HCT116 (cell line): Measurements from ENCODE around the gene KIF13A. TPM values are rescaled to one million over a fixed set of nuclear protein-coding genes. Genes with fewer than 3 reads are reported as not detected.

Experiments
- ATAC-seq: fragments of 200-7000 bp; cut with Tn5 transposase; 2 replicates; pipeline ENCODE4 v1.9.1; 2020; ENCODE audit warnings: mild to moderate bottlenecking, moderate library complexity
- BruUV-seq: library from RNA; stranded (reverse); fragments of 400-500 nt; replicated peaks from 2 replicates; lab custom pipeline; 2021; lab: Mats Ljungman, UMichigan
- CTCF ChIA-PET: fragments of 300-600 bp; sonication (Branson Sonifier 250); formaldehyde crosslinking; loops from one replicate; lab custom pipeline; 2021; ENCODE audit warnings: antibody characterized with exemption; lab: Charles Lee
- POLR2A ChIA-PET: fragments of 300-600, 350-600 bp; sonication (Branson Sonifier 250); formaldehyde crosslinking; loops from one replicate; lab custom pipeline; 2021; ENCODE audit warnings: antibody characterized with exemption; lab: Charles Lee
- RAD21 ChIA-PET, 2 experiments: fragments of 300-600 bp; sonication (Branson Sonifier 250); formaldehyde crosslinking; loops; one replicate each; lab custom pipeline; 2023; ENCODE audit warnings: low total read pairs in 2 of 2; ENCODE audit not compliant: uncharacterized antibody in 2 of 2, unreplicated experiment in 2 of 2, low non-redundant PET in 1 of 2; lab: Charles Lee
- DNase-seq: peaks from one replicate; pipeline ENCODE4 v3.0.0-alpha.2; 2010; ENCODE audit warnings: low read depth, low spot score
- H2AFZ ChIP-seq: fragments of 200-600 bp; shearing (Covaris generic), sonication (generic); 2 replicates; pipeline ENCODE4 v1.6.1; 2017; ENCODE audit warnings: low read depth, mixed run types, mixed read lengths, antibody characterized with exemption, low read length; ENCODE audit not compliant: poor library complexity, severe bottlenecking
- H3K27ac ChIP-seq: 2 replicates; pipeline ENCODE4 v1.5.1; 2012; ENCODE audit warnings: low read depth, low read length
- H3K27me3 ChIP-seq: fragments of 200-600 bp; sonication (generic); 2 replicates; pipeline ENCODE4 v1.6.1; 2016; ENCODE audit warnings: mixed run types, low read length, mixed read lengths; ENCODE audit not compliant: insufficient read depth
- H3K36me3 ChIP-seq, 2 experiments: fragments of 200-500 bp in 1 of 2; fragments of 200-600 bp in 1 of 2; sonication (Bioruptor generic) in 1 of 2; sonication (generic) in 1 of 2; 2 replicates each; pipeline versions ENCODE4 v1.5.1 to v1.6.1; 2014 to 2016; ENCODE audit warnings: low read length in 2 of 2, inconsistent platforms in 1 of 2, mixed read lengths in 1 of 2, mixed run types in 1 of 2; ENCODE audit not compliant: insufficient read depth in 2 of 2, control insufficient read depth in 1 of 2
- H3K4me1 ChIP-seq, 2 experiments: fragments of 200-600 bp in 1 of 2; sonication (generic) in 1 of 2; 2 replicates each; pipeline versions ENCODE4 v1.5.1 to v1.6.1; 2012 to 2017; ENCODE audit warnings: low read length in 2 of 2, inconsistent platforms in 1 of 2, mild to moderate bottlenecking in 1 of 2, mixed read lengths in 1 of 2, mixed run types in 1 of 2, moderate library complexity in 1 of 2; ENCODE audit not compliant: insufficient read depth in 2 of 2, control insufficient read depth in 1 of 2
- H3K4me2 ChIP-seq: fragments of 200-600 bp; sonication (generic); 2 replicates; pipeline ENCODE4 v1.6.1; 2017; ENCODE audit warnings: mixed run types, low read length, mixed read lengths
- H3K4me3 ChIP-seq, 2 experiments: fragments of 200-600 bp in 1 of 2; sonication (generic) in 1 of 2; replicated peaks in 1 of 2; 2 replicates each; pipeline ENCODE4 v1.5.1; 2011 to 2016; ENCODE audit warnings: low read length in 2 of 2, control low read depth in 1 of 2, low read depth in 1 of 2, mild to moderate bottlenecking in 1 of 2, mixed read lengths in 1 of 2, mixed run types in 1 of 2
- H3K79me2 ChIP-seq: fragments of 200-600 bp; sonication (generic); 2 replicates; pipeline ENCODE4 v1.6.1; 2017; ENCODE audit warnings: mild to moderate bottlenecking, mixed run types, low read length, moderate library complexity, mixed read lengths; ENCODE audit not compliant: insufficient read depth
- H3K9ac ChIP-seq: fragments of 200-600 bp; sonication (generic); 2 replicates; pipeline ENCODE4 v1.6.1; 2016; ENCODE audit warnings: low read length, mixed read lengths
- H3K9me2 ChIP-seq: fragments of 200-600 bp; sonication (generic), shearing (Covaris generic); 2 replicates; pipeline ENCODE4 v1.6.1; 2017; ENCODE audit warnings: mixed run types, mild to moderate bottlenecking, moderate library complexity; ENCODE audit not compliant: insufficient read depth
- H3K9me3 ChIP-seq, 2 experiments: fragments of 200-500 bp in 1 of 2; fragments of 200-600 bp in 1 of 2; sonication (Bioruptor generic) in 1 of 2; sonication (generic) in 1 of 2; 2 replicates each; pipeline ENCODE4 v1.6.1; 2014 to 2017; ENCODE audit warnings: low read length in 2 of 2, mixed read lengths in 2 of 2, inconsistent platforms in 1 of 2, low read depth in 1 of 2, mild to moderate bottlenecking in 1 of 2, mixed run types in 1 of 2, moderate library complexity in 1 of 2; ENCODE audit not compliant: control insufficient read depth in 1 of 2, insufficient read depth in 1 of 2
- H4K20me1 ChIP-seq: fragments of 200-600 bp; sonication (generic), shearing (Covaris generic); 2 replicates; pipeline ENCODE4 v1.6.1; 2017; ENCODE audit warnings: mixed run types, mild to moderate bottlenecking, moderate library complexity; ENCODE audit not compliant: insufficient read depth
- ATF3 ChIP-seq: IDR thresholded peaks from 2 replicates; pipeline ENCODE4 v1.6.1; 2012
- CEBPB ChIP-seq: IDR thresholded peaks from 2 replicates; pipeline ENCODE4 v1.6.1; 2012; ENCODE audit warnings: low read depth
- EGR1 ChIP-seq: IDR thresholded peaks from 2 replicates; pipeline ENCODE4 v1.6.1; 2012; ENCODE audit warnings: low read depth
- ELF1 ChIP-seq: IDR thresholded peaks from 2 replicates; pipeline ENCODE4 v1.6.1; 2012; ENCODE audit warnings: low read depth, borderline replicate concordance
- EZH2 ChIP-seq: fragments of 200-600 bp; sonication (generic); IDR thresholded peaks from 2 replicates; pipeline ENCODE4 v1.6.1; 2017; ENCODE audit warnings: antibody characterized with exemption, mixed run types
- MAX ChIP-seq: IDR thresholded peaks from 2 replicates; pipeline ENCODE4 v1.6.1; 2012
- POLR2A ChIP-seq: IDR thresholded peaks from 2 replicates; pipeline ENCODE4 v1.7.0; 2011; ENCODE audit warnings: borderline replicate concordance; ENCODE audit not compliant: insufficient read depth, insufficient read length; ENCODE audit errors: extremely low read depth
- POLR2AphosphoS5 ChIP-seq: IDR thresholded peaks from 2 replicates; pipeline ENCODE4 v1.6.1; 2011; ENCODE audit warnings: mild to moderate bottlenecking, low read depth, low read length, moderate library complexity
- RAD21 ChIP-seq: IDR thresholded peaks from 2 replicates; pipeline ENCODE4 v1.6.1; 2012; ENCODE audit warnings: low read depth, mild to moderate bottlenecking
- REST ChIP-seq: IDR thresholded peaks from 2 replicates; pipeline ENCODE4 v1.6.1; 2012; ENCODE audit warnings: low read depth
- SP1 ChIP-seq: IDR thresholded peaks from 2 replicates; pipeline ENCODE4 v1.6.1; 2012; ENCODE audit warnings: low read depth
- TCF7L2 ChIP-seq: IDR thresholded peaks from 2 replicates; pipeline ENCODE4 v1.7.0; 2011; ENCODE audit warnings: borderline replicate concordance, inconsistent platforms; ENCODE audit not compliant: insufficient read depth, insufficient read length; ENCODE audit errors: extremely low read depth
- ZBTB33 ChIP-seq: IDR thresholded peaks from 2 replicates; pipeline ENCODE4 v1.6.1; 2011; ENCODE audit warnings: mild to moderate bottlenecking, low read length, moderate library complexity; ENCODE audit not compliant: insufficient replicate concordance; ENCODE audit errors: extremely low read depth
- ZFX ChIP-seq: fragments of 450-650 bp; IDR thresholded peaks from 2 replicates; pipeline ENCODE4 v1.6.1; 2017
- ZNF274 ChIP-seq: fragments of 200-500 bp; sonication (Bioruptor generic); IDR thresholded peaks from 2 replicates; pipeline ENCODE4 v1.6.1; 2014; ENCODE audit warnings: mild to moderate bottlenecking, low read depth, low read length, inconsistent platforms
- intact Hi-C: fragments of 100-400 bp; cut with micrococcal nuclease; formaldehyde crosslinking; loops from 2 replicates; pipeline ENCODE4 v1.10.0; 2022
- total RNA-seq: library from RNA; stranded (reverse); gene quantifications from one replicate; pipeline ENCODE4 v1.2.1, GENCODE V29; 2021; ENCODE audit not compliant: unreplicated experiment

Gene KIF13A
- total RNA-seq, 1 experiment from 2014 or later, result 23.1 TPM

GRCh38 chr6:17835784-17836183 lies 151.7 kb downstream of the KIF13A start:
- RAD21 ChIA-PET, result no interaction called here
- no TSS peak for BruUV-seq
- Histone ChIP-seq H4K20me1 (no peaks in the 10 kb centered on the region), H3K79me2 (no peaks in the 10 kb centered on the region), H3K4me1 (no peaks in the 10 kb centered on the region; a peak in 1 of 4 replicates), H3K27ac (no peak overlapping the region), H2AFZ (no peak overlapping the region), H3K9ac (no peak overlapping the region), H3K4me3 (no peak overlapping the region), H3K27me3 (no peaks in the 10 kb centered on the region), H3K9me3 (no peaks in the 10 kb centered on the region), H3K9me2 (no peaks in the 10 kb centered on the region), H3K36me3 (no peaks in the 10 kb centered on the region), H3K4me2 (no peak overlapping the region)
- intact Hi-C loops, result no loop called here
- DNase-seq (no peak), ATAC-seq (no peak)
- POLR2A ChIA-PET, result no interaction called here
- CTCF ChIA-PET, result no interaction called here
- TF ChIP-seq ZFX, result no peak
- TF ChIP-seq TCF7L2, result no peak
- TF ChIP-seq CEBPB, result no peak
- TF ChIP-seq ZBTB33, result no peak
- no peak for TF ChIP-seq REST
- TF ChIP-seq MAX, result no peak
- no peak for TF ChIP-seq ATF3
- no peak for TF ChIP-seq RAD21
- TF ChIP-seq SP1, result no peak
- TF ChIP-seq EGR1, result no peak
- TF ChIP-seq POLR2A, result no peak
- no peak for TF ChIP-seq ELF1
- no peak for TF ChIP-seq POLR2AphosphoS5
- no peak for TF ChIP-seq EZH2
- no peak for TF ChIP-seq ZNF274
